GM18861 (cell line): ENCODE measurements around the gene ZNF319.
A peak's percentile ranks its signal among the peaks of the same experiment; 100 is the strongest.
"Not testable (repeated sequence)": the region's sequence is repeated elsewhere in the genome, so short reads cannot be mapped to it uniquely, and the experiment has no call there.

Source experiments
- ATAC-seq: cut with Tn5 transposase; IDR thresholded peaks from one replicate; pipeline ENCODE4 v1.9.1; 2021; ENCODE audit not compliant: unreplicated experiment

The ZNF319 gene

DNA sequence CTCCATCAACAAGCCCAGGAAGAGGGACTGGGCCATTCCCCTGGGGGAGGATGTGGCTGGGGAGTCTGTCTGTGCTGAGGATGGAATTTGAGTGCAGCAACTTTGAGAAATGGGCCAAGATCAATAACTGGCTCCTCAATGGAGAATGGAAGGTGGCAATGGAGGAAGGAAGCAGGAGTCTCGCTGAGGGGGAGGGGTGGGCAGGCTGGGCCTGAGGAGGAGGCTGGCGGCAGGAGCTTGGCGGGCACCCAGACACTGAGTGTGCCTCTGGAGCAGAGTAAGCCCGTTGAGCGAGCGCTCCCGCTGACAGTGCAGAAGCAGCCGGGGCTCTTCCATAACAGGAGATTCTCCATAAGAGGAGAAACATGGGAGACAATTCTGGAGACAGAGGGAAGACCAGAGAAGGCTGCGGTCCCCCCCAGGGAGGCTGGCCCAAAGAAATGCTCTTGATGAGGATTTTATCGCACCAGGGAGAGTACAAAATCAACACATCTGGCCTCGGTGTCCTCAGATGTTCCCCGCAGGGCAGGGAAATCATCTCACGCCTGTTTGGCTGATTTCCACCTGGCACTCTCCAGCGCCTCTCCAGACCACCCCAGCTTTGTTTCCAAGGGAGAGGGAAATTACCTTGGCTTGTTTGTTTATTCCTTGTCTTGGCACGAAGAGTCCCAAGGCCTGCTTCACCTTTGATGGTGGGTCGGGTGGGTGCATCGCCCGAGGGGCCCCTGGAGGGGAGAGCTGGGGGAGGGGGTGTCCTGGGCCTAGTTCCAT, 22.3 kb upstream of the ZNF319 start:
- no peak for ATAC-seq

DNA sequence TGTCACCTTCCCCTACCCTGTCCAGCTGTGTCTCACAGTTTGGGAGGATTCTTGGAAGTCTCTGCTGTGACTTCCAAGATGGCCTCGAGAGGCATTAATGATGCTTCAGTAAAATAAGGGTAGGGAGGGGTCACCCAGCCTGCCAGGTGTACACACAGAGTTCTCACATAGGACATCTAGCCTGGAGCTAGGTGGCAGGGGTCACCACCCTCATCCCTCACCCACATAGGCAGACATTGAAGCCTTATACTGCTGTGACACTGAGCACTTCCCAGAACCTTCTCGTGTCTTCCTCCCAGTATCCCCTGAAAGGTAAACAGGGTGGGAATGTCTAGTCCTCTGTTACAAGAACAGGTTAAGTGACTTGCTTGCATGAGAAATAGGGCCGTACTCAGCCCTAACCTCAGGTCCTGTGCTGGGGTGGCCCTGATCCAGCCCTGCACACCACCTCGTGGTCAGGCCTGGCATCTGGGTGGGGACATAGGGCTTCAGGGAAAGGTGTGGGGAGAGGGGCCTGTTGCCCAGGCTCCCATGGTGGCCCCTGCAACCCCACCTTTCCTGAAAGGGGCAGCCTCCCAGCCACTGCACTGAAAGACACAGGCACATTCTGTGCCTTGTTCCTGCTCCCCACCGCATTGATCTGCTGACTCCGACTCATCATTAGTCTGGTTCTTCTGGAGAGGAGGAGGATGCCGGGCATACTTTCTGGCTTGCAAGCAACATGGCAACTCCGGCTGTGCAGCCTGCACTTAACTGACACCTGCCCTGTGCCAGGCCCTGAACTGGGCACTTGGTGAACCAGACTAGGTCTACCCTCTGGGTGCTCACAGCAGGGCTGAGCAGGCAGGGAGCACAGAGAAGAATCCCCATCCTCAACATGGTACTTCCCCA, 21.4 kb upstream of the ZNF319 start:
- no peak for ATAC-seq

DNA sequence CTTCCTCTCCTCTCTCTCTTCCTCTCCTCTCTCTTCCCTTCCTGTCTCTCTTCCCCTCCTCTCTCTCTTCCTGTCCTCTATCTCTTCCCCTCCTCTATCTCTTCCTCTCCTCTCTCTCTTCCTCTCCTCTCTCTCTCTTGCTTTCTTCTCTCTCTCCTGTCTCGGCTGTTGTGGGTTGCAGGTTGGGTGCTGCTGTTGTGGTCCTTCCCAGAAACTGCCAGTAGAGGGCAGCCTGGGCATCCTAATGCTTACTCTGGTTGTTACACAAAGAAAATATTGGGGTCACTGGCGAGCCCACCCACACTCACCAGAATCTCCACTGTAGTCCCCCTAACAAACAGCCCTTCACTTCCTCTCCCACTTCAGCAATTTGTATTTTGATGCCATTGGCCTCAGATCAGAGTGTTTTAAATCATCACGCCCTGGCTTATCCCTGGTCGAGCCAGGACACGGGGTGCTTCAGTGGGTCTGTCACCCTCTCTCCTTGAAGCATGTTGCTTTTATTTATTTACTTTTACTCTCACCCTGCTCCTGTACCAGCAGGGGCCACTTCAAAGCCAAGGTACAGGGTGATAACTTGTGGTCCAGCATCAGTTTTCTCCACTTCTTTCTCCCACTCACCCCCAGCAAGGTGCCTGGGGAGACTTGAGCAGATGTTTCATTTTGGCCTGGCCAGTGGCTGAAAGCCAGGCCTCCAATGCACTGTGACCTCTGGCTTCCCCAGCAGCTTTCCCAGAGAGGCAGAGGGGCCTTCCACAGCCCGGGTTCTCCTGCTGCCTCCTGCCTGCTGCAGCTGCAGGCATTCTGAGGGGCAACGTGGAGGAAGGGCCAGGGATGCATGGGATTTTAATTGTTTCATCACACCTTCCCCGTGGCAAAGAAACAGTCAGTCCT, 20.4 kb upstream of the ZNF319 start:
- no peak for ATAC-seq

DNA sequence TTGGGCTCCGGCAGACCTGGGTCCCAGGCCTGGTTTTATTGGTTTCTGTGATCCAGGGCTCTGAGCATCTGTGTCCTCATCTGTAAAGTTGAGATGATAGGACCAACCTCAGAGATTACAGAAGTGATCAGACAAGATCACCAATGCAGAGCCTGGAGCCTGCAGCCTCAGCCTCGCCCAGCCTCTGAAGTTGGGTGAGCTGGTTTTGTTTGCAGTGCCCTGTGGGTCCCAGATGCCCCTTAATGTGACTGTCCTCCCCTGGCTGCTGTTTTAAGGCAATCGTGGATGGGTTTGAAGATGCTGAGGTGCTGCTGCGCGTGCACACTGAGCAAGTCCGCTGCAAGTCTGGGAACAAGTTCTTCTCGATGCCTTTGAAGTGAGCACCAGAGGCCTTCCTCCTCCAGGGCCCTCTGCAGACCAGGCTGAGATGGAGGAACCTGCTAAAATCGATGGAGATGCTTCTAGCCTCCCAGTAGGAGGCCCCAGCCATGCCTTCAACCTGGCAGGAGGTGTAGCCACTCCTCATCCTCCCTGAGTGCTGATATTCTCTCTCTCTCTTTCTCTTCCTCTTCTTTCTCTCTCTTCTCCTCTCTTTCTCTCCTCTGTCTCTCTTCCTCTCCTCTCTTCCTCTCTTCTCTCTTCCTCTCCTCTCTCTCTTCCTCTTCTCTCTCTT, 19.5 kb upstream of the ZNF319 start:
- no peak for ATAC-seq

DNA sequence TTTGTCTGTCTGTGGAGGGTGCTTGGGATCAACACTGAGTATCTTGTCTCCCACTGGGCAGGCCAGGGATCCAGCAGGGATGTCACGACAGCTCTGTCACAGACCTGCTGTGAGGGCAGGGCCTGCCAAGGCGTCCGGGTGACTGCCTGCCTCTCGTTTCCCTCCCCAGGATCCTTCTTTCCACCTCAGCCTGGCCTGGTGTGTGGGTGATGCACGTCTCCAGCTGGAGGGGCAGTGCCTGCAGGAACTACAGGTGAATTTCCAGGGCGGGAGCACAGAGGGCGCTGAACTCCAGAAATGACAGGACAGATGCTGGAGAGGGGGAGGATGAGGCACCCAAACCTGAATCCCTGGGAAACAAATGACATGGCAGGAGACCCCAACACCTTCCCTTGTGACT, 18.3 kb upstream of the ZNF319 start:
- no peak for ATAC-seq

DNA sequence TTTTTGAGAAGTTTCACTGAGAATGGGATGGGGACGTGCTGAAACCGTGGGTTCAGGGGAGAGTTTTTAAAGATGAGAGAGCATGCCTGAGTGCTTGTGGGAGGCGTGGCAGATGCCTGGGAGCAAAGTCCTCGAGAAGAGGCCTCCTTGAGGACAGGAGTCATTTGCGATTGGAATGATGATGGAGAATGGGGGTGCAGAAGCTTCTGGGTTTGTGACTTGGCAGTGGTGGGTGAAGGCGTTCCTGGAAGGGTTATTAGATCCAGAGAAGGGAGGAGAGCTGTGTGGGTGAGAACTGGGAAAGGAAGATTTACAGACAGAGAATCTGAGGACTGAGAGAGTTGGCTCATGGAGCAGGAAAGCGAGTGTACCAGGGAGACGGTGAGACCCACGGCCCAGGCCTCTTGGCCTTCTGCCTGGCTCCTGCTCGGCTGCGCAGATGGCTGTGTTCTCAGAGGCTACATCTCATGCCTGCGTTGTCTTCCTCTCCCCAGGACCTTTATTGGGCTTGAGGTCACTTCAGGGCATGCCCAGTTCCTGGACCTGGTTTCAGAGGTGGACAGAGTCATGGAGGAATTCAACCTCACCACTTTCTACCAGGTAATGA, 16.5 kb upstream of the ZNF319 start:
- ATAC-seq, result no peak

DNA sequence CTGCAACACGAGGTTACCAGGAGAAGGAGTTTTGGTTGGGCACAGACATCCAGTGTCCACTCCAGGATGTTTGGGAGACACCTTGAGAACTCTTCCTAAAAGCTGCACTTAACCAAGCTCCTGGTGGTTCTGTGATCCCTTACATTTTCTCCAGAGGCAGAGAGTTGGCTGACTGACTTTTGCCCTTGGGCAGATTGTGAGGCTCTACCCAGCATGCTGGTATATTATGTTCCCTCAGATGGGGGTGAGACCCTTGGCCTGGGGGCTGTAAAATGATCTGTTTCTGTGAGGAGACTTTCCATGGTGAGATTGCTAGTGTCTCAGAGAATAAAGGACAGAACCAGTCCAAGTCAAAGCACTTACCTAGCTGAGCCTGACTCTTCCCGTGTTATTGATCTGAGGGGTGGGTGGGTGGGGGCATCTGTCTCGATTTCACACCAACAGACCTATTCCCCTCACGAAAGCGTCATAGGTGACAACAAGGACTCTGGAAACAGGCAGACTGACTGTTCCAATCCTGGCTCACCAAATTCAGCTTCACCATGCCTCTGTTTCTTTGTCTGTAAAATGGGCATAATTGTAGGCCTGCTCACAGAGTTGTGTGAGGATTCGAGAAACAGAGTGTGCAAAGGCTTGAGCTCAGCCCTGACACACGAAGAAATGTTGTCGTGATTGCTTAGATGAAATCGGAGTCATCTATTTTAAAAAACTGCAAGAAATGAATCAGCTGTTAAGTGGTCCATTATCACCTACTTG, 12.9 kb upstream of the ZNF319 start:
- no peak for ATAC-seq

DNA sequence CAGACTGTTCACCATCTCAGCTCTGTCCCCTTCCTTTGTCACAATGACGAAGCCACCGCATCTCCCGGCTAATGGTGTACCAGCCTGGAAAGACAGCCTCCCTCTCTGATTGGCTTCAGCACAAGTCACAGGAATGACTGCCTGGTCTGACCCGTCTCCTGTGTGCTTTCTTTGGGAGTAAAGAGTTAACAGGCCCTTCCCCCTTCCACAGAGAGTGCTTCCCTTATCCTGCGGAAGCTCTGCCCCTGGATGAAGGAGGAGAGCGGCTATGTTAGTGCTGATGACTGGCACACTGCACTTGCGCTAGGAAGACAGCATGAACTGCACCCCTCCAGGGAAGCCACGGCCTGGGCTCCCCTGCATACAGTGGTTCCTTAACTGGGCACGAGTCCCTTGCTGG, 12.0 kb upstream of the ZNF319 start:
- ATAC-seq, result no peak

DNA sequence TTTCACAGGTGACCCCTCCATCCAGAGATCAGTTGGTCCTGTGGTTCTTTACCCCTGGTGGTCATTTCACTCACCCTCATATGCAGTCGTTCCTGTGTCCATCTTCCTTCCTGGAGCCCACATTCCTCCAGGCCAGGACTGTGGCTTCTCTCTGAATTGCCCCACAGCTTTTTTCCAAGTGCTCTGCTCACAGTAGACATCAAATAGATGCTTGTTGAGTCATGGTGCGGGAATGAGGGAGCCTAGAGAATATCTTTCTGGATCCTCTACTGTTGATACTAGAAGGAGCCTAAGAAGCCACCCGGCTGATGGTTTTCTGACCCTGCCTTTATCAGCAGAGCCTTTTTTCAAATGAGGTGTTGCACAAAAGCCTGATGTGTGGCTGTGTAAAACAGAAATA, 11.2 kb upstream of the ZNF319 start:
- no peak for ATAC-seq

DNA sequence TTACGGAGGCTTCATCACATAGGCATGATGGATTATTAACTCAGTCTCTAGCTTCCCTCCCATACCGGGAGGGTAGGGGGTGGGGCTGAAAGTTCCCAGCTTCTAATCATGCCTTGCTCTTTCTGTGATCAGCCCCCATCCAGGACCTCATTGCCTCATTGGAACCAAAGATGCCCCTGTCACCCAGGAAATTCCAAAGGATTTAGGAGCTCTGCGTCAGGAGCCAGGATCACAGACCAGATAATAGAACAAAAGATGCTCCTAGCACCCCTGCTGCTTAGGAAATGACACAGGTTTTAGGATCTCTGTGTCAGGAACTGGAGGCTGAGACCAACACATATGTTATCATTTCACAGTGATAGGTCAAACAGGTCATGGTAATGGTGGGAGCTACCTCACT, 10.4 kb upstream of the ZNF319 start:
- no peak for ATAC-seq

DNA sequence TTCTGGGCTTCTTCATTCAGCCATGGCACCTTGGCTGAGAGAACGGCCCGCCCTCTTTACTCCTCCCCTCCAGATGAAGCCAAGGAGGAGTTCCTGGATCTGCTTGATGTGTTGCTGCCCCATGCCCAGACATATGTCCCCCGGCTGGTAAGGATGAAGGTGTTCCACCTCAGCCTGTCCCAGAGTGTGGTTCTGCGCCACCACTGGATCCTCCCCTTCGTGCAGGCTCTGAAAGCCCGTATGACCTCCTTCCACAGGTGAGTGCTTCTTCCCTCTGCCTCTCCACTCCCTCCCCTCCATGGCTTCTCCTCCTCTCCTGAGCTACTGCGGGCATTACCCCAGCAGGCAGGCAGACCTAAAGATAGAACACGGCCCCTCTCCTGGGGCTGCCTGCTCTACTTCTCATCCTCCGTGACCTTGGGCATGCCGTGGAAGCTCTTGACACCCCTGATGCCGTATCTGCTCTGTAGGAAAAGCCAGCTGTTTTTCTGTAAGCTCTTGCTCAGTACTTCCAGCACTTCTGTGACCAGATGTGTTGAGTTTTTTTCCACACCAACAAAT, 9.5 kb upstream of the ZNF319 start:
- no peak for ATAC-seq

DNA sequence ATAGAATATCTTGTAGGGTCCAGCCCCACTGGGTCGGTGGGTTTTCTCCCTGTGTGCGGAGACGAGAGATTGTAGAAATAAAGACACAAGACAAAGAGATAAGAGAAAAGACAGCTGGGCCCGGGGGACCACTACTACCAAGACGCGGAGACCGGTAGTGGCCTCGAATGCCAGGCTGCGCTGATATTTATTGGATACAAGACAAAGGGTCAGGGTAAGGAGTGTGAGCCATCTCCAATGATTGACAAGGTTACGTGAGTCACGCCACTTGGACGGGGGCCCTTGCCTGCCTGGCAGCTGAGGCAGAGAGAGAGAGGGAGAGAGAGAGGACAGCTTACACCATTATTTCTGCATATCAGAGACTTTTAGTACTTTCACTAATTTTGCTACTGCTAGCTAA, 4.3 kb upstream of the ZNF319 start:
- ATAC-seq, result not testable (repeated sequence)

DNA sequence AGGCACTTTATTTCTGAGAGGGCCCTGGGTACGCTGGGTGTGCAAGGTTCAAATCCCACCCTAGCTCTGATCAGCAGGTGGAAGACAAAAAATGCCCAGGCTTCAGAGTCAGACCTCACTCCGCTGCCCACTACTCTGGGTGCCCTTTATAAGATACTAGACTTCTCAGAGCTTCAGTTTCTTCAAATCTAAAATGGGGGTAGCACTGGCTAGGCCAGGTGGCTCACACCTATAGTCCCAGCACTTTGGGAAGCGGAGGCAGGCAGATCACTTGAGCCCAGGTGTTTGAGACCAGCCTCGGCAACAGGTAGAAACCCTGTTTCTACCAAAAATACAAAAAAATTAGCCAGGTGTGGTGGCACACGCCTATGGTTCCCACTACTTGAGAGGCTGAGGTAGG, 2.5 kb upstream of the ZNF319 start:
- ATAC-seq, result no peak

DNA sequence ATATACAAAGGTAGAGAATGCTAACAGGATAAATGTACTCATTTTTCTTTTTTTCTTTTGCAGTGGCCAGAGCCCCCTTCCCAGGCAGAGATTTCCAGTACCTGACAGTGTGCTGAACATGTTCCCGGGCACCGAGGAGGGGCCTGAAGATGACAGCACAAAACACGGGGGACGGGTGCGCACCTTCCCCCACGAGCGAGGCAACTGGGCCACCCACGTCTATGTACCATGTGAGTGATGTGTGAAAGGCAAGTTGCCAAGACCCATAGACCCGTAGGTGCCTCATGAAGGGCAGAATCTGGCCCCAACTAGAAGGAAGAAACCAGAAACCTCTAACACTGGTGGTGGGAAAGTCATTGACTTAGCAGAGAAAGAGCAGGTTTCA, 1.9 kb upstream of the ZNF319 start:
- ATAC-seq, result no peak

DNA sequence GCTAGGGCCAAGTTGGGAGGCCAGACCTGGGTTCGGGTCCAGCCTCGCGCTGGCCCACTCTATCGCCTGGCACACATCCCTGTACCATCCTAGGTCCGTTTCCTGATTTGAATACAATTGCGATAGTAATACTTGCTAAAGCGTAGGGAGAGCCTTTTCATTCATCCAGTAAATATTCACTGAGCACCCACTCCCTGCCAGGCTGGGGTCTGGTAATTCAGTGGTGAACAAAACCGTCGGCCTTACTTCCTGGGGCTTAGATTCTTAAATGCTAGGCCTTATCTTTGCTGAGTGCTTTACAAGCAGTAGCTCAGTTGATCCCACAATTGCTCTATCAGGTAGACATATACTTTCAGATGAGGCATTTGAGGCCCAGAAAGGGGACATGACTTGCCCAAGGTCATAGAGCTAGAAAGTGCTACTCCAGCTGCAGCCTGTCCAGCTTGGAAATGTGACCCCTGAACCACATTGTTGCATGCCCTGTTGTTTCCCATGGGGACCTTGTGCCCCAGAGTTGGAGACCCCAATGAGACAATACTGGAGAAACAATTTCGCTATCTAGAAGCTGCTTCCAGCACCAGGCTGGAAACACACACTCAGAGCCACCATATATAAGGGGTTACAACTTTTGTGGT, 1.4 kb upstream of the ZNF319 start:
- no peak for ATAC-seq

DNA sequence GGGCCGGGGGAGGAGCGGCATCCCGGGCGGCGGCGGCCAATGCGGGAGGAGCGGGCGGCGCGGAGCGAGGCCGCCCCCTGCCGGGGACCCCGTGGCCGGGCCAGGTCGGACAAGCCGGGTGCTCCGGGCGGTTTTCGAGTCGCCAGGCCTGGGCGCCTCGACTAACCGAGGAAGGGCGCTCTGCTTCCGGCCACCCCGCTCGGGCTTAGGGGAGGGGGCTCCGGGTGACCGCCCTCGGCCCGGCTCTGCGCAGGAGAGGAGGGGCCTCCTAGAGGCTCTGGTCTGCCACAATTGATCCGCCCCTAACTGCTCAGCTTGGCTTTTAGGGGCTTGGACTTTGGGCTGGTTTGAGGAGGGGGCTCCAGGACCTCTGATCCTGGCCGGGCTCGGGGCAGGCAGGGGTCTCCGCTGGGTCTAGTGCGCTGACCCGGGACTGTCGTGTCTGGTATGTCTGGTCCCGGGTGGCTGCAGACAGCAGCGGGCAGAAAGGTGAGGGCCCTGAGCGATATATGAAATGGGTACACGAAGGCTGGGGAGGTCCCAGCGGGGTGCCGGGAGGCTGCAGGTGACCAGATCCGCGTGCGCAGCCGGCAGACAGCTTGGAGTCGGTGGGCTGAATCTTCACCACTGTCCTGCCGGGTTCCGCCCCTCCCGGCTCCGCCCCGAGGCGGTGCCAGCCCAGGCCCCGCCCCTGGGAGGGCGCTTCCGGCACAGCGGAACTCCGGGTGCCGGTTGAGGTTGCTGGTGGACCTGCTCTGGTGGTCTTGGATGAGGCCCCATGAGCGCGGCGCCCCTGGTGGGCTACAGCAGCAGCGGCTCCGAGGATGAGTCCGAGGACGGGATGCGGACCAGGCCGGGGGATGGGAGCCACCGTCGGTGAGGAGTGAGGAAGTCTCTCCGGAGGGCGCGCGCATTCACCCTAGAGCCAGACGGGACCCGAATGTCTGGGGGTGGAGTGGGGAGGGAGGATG, 519 bp upstream of the ZNF319 start, which contains the start of gene USB1:
Gene USB1, plus strand, starts transcription at position 702 of the 971 bp plus-strand sequence. Its CDS starts 77 bp downstream, at position 779.
- ATAC-seq, result peak; percentile 68

DNA sequence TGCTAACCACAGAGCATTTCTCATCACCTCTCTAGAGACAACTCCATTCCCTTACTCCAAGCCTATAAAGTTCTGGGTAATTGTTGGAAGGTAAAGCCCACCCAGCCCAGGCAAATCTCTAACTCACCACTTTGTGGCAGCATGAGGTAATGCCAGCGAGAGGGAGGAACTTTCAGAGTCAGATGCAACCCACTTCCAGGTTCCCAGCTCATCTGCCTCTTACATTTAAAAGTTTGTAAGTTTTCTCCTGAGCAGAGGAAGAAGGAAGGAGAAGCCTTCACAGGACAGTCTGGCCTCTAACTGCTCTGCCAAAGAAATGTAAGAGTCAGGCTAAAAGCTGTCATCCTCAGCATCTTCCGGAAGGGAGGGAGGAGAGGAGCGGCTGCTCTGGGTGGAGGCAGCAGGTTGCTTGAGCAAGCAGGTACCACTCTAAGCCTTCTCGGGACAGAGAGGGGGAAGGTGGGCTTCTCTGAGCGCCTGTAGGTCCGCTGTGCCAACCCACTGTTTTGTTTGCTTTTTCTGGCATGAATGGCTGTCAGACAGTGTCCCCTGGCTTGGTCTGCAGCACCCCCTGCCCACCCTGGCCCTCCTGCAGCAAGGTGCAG, 1.0 kb downstream of the ZNF319 start:
- no peak for ATAC-seq
